ENCODE data around the gene USP32.

The USP32 gene

GRCh38 chr17:60416368-60416925 lies 24.5 kb upstream of the USP32 start:
- peak; percentile 70 for DNase-seq (ENCODE audit: low read depth)
- no peak for TF ChIP-seq CTCF (IDR thresholded peaks at IDR 0.05; ENCODE audit: low read length, missing control alignments)
- H3K4me3 ChIP-seq (replicated peaks; ENCODE audit: low read depth, low read length): no peak overlapping the region

- DNase-seq (ENCODE audit: low read depth): no peak
- TF ChIP-seq CTCF (IDR thresholded peaks at IDR 0.05; ENCODE audit: low read length, missing control alignments): no peak
- H3K4me3 ChIP-seq (replicated peaks; ENCODE audit: low read depth, low read length): no peak overlapping the region
Measured at GRCh38 chr17:60415146-60415545, 23.2 kb upstream of the USP32 start.

- no peak overlapping the region for H3K4me3 ChIP-seq (replicated peaks; ENCODE audit: low read depth, low read length)
- no peak for DNase-seq (ENCODE audit: low read depth)
- TF ChIP-seq CTCF (IDR thresholded peaks at IDR 0.05; ENCODE audit: low read length, missing control alignments): no peak
Measured at GRCh38 chr17:60412701-60413100, 20.8 kb upstream of the USP32 start.

DNA sequence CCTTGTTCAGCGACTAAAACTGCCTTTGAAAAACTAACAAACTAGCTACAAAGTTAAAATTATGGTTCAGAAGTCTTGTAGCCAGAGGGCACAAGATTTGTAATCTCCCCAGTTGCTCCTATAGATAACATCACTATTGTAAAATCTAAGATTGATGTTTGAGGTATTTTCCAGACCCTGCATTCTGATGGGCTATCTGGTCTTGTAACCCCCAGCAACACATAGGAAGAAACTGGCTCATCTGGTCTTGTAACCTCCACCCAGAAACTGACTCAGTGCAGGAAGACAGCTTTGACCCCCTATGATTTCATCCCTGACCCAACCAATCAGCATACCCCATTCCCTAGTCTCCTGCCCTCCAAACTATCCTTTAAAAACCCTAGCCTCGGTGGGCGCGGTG lies 18.1 kb upstream of the USP32 start:
- TF ChIP-seq CTCF (IDR thresholded peaks at IDR 0.05; ENCODE audit: low read length, missing control alignments): no peak
- no peak overlapping the region for H3K4me3 ChIP-seq (replicated peaks; ENCODE audit: low read depth, low read length)
- DNase-seq (ENCODE audit: low read depth): no peak

DNA sequence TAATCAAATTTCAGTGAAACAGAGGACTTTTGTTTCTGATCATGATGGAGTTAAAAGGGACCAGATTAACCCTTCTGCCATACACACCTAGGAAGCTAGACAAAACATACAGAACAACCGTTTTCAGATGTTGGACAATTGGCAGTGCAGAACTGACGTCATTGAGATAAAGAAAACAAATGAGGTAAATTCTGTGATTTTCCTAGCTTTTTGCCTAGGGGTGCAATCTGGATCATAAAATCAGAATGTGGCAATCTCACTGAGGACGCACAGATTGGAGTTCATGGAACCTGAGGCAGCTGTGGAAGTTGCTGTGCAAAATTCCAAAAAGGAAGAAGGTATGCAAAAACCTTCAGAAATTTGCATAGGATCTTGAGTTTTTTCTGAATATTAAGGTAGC lies 15.0 kb upstream of the USP32 start:
- DNase-seq (ENCODE audit: low read depth): no peak
- no peak for TF ChIP-seq CTCF (IDR thresholded peaks at IDR 0.05; ENCODE audit: low read length, missing control alignments)
- H3K4me3 ChIP-seq (replicated peaks; ENCODE audit: low read depth, low read length): no peak overlapping the region

- DNase-seq (ENCODE audit: low read depth): no peak
- no peak for TF ChIP-seq CTCF (IDR thresholded peaks at IDR 0.05; ENCODE audit: low read length, missing control alignments)
- H3K4me3 ChIP-seq (replicated peaks; ENCODE audit: low read depth, low read length): no peak overlapping the region
Measured at GRCh38 chr17:60403962-60404361, 12.0 kb upstream of the USP32 start.

GRCh38 chr17:60403523-60403810 lies 11.5 kb upstream of the USP32 start:
- TF ChIP-seq CTCF (IDR thresholded peaks at IDR 0.05; ENCODE audit: low read length, missing control alignments): no peak
- no peak overlapping the region for H3K4me3 ChIP-seq (replicated peaks; ENCODE audit: low read depth, low read length)
- DNase-seq (ENCODE audit: low read depth): no peak
